HK-2 (cell line): Measurements from ENCODE around the gene ONECUT1.

Source experiments
- DNase-seq: peaks from one replicate; pipeline ENCODE4 v3.0.0-alpha.2; 2018; ENCODE audit not compliant: unreplicated experiment

ONECUT1 gene

GRCh38 chr15:52783191-52783829, 6.8 kb downstream of the ONECUT1 start:
- DNase-seq: no peak

- no peak for DNase-seq
Observed at GRCh38 chr15:52782514-52782913, 7.6 kb downstream of the ONECUT1 start.

GRCh38 chr15:52780172-52780980, 9.8 kb downstream of the ONECUT1 start:
- DNase-seq: peak; percentile 20

- no peak for DNase-seq
Observed at GRCh38 chr15:52778457-52778856, 11.7 kb downstream of the ONECUT1 start.

GRCh38 chr15:52772766-52773165, 17.4 kb downstream of the ONECUT1 start:
- DNase-seq: no peak

GRCh38 chr15:52765785-52766184, 24.4 kb downstream of the ONECUT1 start:
- no peak for DNase-seq

- DNase-seq: no peak
Observed at GRCh38 chr15:52764731-52765130, 25.4 kb downstream of the ONECUT1 start.

GRCh38 chr15:52762621-52763020, 27.5 kb downstream of the ONECUT1 start:
- no peak for DNase-seq

- DNase-seq: no peak
Observed at GRCh38 chr15:52760562-52760961, 29.6 kb downstream of the ONECUT1 start.

GRCh38 chr15:52759969-52760368, 30.2 kb downstream of the ONECUT1 start:
- DNase-seq: no peak

GRCh38 chr15:52757496-52757895, 32.6 kb downstream of the ONECUT1 start:
- no peak for DNase-seq

- no peak for DNase-seq
Observed at GRCh38 chr15:52751522-52751921, 38.6 kb downstream of the ONECUT1 start.

- no peak for DNase-seq
Observed at GRCh38 chr15:52749258-52749657, 40.9 kb downstream of the ONECUT1 start.

- DNase-seq: no peak
Observed at GRCh38 chr15:52746162-52746757, 43.9 kb downstream of the ONECUT1 start.

- no peak for DNase-seq
Observed at GRCh38 chr15:52745326-52746161, 44.6 kb downstream of the ONECUT1 start.

GRCh38 chr15:52738311-52738710, 51.8 kb downstream of the ONECUT1 start:
- no peak for DNase-seq

- no peak for DNase-seq
Observed at GRCh38 chr15:52737720-52738119, 52.4 kb downstream of the ONECUT1 start.

GRCh38 chr15:52735231-52736089, 54.7 kb downstream of the ONECUT1 start:
- peak; percentile 42 for DNase-seq

GRCh38 chr15:52734329-52734728, 55.8 kb downstream of the ONECUT1 start:
- no peak for DNase-seq

- no peak for DNase-seq
Observed at GRCh38 chr15:52733696-52734255, 56.4 kb downstream of the ONECUT1 start.

- DNase-seq: no peak
Observed at GRCh38 chr15:52733088-52733487, 57.0 kb downstream of the ONECUT1 start.
